OCI-LY3 (cell line): ENCODE measurements around the gene WNT5A.

Source experiments
- CTCF ChIP-seq: fragments of 200-600, 300-600 bp; sonication (generic); IDR thresholded peaks from 2 replicates; pipeline ENCODE4 v1.5.1; 2014; ENCODE audit warnings: antibody characterized with exemption, low read length, low read depth
- EZH2phosphoT487 ChIP-seq: fragments of 200-600 bp; shearing (Covaris generic); IDR thresholded peaks from 2 replicates; pipeline ENCODE4 v1.6.1; 2018; ENCODE audit warnings: antibody characterized with exemption, mixed run types, low read depth

DNA sequence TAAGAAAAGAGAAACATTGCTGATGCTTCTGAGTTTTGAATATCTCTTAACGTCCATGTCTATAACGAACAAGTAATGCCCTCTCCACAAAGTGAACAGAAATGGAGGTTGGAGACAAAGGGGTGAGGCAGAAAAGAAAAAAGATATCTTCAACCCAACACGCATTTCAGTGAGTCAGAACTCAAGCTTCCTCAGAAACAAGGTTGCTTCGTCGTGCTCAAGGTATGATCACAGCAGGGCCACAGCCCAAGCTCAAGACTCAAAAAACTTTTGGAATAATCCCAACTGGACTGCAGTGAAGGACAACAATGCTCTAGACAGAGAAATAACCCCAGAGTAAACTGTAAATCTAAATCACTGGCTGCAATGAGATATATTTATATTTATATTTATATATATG is 18.9 kb downstream of the WNT5A start:
- TF ChIP-seq CTCF (no peak), EZH2phosphoT487 (no peak)
